ENCODE measurements around the gene CD53. TPM values are rescaled to one million over a fixed set of nuclear protein-coding genes. Genes with fewer than 3 reads are reported as not detected.

The CD53 gene
- total and polyA plus RNA-seq, 2 experiments from 2014 or later: 0.79 to 1.4 TPM

DNA sequence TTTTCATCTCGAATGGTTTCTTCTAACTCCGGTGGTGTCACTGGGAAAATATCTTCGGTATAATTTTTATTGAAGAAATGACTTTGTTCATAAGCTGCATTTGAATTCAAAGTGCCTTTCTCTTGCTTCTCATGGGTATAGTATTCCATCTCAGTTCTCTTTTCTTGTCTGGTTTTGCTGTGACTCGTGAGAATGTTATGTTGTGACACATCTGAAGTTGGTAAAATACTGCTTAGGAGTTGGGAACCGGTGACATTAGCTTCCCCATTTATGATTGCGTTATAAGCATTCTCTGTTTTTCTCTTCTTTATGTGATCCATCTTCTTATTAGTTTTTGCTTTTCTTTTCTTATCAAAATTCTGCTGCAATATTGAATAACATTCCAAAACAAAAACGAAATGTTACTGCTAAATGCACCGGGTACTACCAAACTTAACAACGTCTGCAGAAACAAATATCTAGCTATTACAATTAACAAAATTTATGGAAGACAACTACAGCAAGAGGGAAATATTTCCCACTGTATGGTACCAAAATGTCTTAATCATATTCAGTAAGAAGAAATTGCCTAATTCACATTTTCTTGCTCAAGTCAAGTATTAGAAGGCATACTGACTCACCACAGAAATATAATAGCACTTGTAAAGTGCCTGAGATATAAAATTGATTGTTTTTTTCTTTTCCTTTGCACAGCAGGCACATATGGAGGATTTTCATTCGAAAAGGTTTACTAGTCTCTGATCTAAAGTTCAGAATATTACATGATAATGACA is 75.3 kb downstream of the CD53 start:
- no peak overlapping the region for H3K27ac ChIP-seq
- no peak overlapping the region for H3K4me2 ChIP-seq
- H3K27me3 ChIP-seq: no peaks in the 10 kb centered on the region
- H2AFZ ChIP-seq: no peak overlapping the region
- no peaks in the 10 kb centered on the region for H3K4me1 ChIP-seq (ENCODE audit: insufficient read depth)
- H3K79me2 ChIP-seq: no peaks in the 10 kb centered on the region
- no peaks in the 10 kb centered on the region for H4K20me1 ChIP-seq (ENCODE audit: insufficient read depth, poor library complexity, severe bottlenecking)
- no peak for DNase-seq (ENCODE audit: low spot score)
- 90% methylated on average over 10 of the region's 10 CpGs for WGBS (ENCODE audit: low lambda C conversion rate, missing lambda C conversion rate)
- no peaks in the 10 kb centered on the region for H3K9me2 ChIP-seq (replicated peaks; ENCODE audit: insufficient read depth)
- no peaks in the 10 kb centered on the region for H3K9me3 ChIP-seq (ENCODE audit: low read depth)
- H3K4me3 ChIP-seq: no peak overlapping the region
- TF ChIP-seq, protein P1, sequence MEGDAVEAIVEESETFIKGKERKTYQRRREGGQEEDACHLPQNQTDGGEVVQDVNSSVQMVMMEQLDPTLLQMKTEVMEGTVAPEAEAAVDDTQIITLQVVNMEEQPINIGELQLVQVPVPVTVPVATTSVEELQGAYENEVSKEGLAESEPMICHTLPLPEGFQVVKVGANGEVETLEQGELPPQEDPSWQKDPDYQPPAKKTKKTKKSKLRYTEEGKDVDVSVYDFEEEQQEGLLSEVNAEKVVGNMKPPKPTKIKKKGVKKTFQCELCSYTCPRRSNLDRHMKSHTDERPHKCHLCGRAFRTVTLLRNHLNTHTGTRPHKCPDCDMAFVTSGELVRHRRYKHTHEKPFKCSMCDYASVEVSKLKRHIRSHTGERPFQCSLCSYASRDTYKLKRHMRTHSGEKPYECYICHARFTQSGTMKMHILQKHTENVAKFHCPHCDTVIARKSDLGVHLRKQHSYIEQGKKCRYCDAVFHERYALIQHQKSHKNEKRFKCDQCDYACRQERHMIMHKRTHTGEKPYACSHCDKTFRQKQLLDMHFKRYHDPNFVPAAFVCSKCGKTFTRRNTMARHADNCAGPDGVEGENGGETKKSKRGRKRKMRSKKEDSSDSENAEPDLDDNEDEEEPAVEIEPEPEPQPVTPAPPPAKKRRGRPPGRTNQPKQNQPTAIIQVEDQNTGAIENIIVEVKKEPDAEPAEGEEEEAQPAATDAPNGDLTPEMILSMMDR (IDR thresholded peaks at IDR 0.05; ENCODE audit: poor library complexity): no peak
- TF ChIP-seq EZH2 (IDR thresholded peaks at IDR 0.05; ENCODE audit: borderline replicate concordance): no peak
- no peak for TF ChIP-seq EZH2phosphoT487 (IDR thresholded peaks at IDR 0.05; ENCODE audit: low read depth, severe bottlenecking, unreplicated experiment)
- H3K36me3 ChIP-seq (replicated peaks; ENCODE audit: insufficient read depth, low read depth): no peaks in the 10 kb centered on the region

Other genes starting within 250 kb of the CD53 start
- 0.20 and 0.43 TPM in 2 replicates for gene KCNA3, start 198.2 kb upstream of the CD53 start, total RNA-seq
- gene KCNA3, start 198.2 kb upstream of the CD53 start, polyA plus RNA-seq: not detected in 2 replicates
- gene LRIF1, start 90.8 kb downstream of the CD53 start, total RNA-seq: 12.8 and 17.5 TPM in 2 replicates
- gene LRIF1, start 90.8 kb downstream of the CD53 start, polyA plus RNA-seq: 9.5 and 11.1 TPM in 2 replicates